Neural progenitor cell (in vitro differentiated cells): ENCODE measurements around the gene BCOR. TPM values are rescaled to one million over a fixed set of nuclear protein-coding genes. Genes with fewer than 3 reads are reported as not detected.

Source experiments
- DNase-seq: peaks from one replicate; pipeline ENCODE4 v3.0.0-alpha.2; 2016; ENCODE audit warnings: low spot score
- H2AFZ ChIP-seq: fragments of 200-600 bp; sonication (generic); replicated peaks from 2 replicates; pipeline ENCODE4 v1.6.1; 2016; ENCODE audit warnings: antibody characterized with exemption
- H3F3A ChIP-seq: fragments of 200-600 bp; sonication (generic); 2 replicates; pipeline ENCODE4 v1.6.1; 2016; ENCODE audit warnings: antibody characterized with exemption, low read depth
- H3K27ac ChIP-seq: fragments of 200-600 bp; sonication (generic); 2 replicates; pipeline ENCODE4 v1.5.1; 2016; ENCODE audit warnings: mild to moderate bottlenecking
- H3K27me3 ChIP-seq: fragments of 200-600 bp; sonication (generic); 2 replicates; pipeline ENCODE4 v1.6.1; 2016; ENCODE audit warnings: mild to moderate bottlenecking, moderate library complexity
- H3K36me3 ChIP-seq: fragments of 200-600 bp; sonication (generic); 2 replicates; pipeline ENCODE4 v1.5.1; 2016
- H3K4me1 ChIP-seq: fragments of 200-600 bp; sonication (generic); 2 replicates; pipeline ENCODE4 v1.6.1; 2016; ENCODE audit warnings: mixed run types
- H3K4me2 ChIP-seq: fragments of 200-600 bp; sonication (generic); 2 replicates; pipeline ENCODE4 v1.6.1; 2016
- H3K4me3 ChIP-seq: fragments of 200-600 bp; sonication (generic); 2 replicates; pipeline ENCODE4 v1.5.1; 2016
- H3K79me2 ChIP-seq: fragments of 200-600 bp; sonication (generic); 2 replicates; pipeline ENCODE4 v1.6.1; 2016; ENCODE audit warnings: low read depth
- H3K9ac ChIP-seq: fragments of 200-600 bp; sonication (generic); 2 replicates; pipeline ENCODE4 v1.6.1; 2016
- H3K9me3 ChIP-seq: fragments of 200-600 bp; sonication (generic); 2 replicates; pipeline ENCODE4 v1.5.1; 2016; ENCODE audit warnings: low read depth
- H4K20me1 ChIP-seq: fragments of 200-600 bp; sonication (generic); 2 replicates; pipeline ENCODE4 v1.6.1; 2016; ENCODE audit warnings: low read depth
- H3K27ac Mint-ChIP-seq: 3 replicates; pipeline ENCODE4 v1.8.0; 2021; ENCODE audit warnings: mixed read lengths
- H3K27me3 Mint-ChIP-seq: 2 replicates; pipeline ENCODE4 v1.8.0; 2022; ENCODE audit warnings: low read depth, mild to moderate bottlenecking, inconsistent platforms, moderate library complexity, mixed read lengths; ENCODE audit not compliant: insufficient read depth
- H3K36me3 Mint-ChIP-seq: 3 replicates; pipeline ENCODE4 v1.8.0; 2021; ENCODE audit warnings: mixed read lengths
- H3K4me1 Mint-ChIP-seq: 3 replicates; pipeline ENCODE4 v1.8.0; 2021; ENCODE audit warnings: mixed read lengths
- H3K4me3 Mint-ChIP-seq: 3 replicates; pipeline ENCODE4 v1.8.0; 2021; ENCODE audit warnings: mild to moderate bottlenecking, moderate library complexity, mixed read lengths
- H3K9me3 Mint-ChIP-seq: 3 replicates; pipeline ENCODE4 v1.8.0; 2020; ENCODE audit warnings: mixed read lengths
- CTCF ChIP-seq: fragments of 200-600 bp; sonication (generic); IDR thresholded peaks from 2 replicates; pipeline ENCODE4 v1.5.1; 2017; ENCODE audit warnings: antibody characterized with exemption, mild to moderate bottlenecking
- EZH2 ChIP-seq: fragments of 200-600 bp; sonication (generic); IDR thresholded peaks from 2 replicates; pipeline ENCODE4 v1.6.1; 2017; ENCODE audit warnings: antibody characterized with exemption, mild to moderate bottlenecking, moderate library complexity
- EZH2phosphoT487 ChIP-seq: fragments of 200-600 bp; sonication (generic); IDR thresholded peaks from 2 replicates; pipeline ENCODE4 v1.6.1; 2017; ENCODE audit warnings: antibody characterized with exemption
- total RNA-seq: library from RNA; depleted of rRNA; stranded (reverse); fragments of >200 nt; gene quantifications from 2 replicates; pipeline ENCODE4 v1.2.3, GENCODE V29; 2015; ENCODE audit warnings: low replicate concordance

BCOR gene
- total RNA-seq, 1 donor from 2014 or later = 32.4 TPM

DNA sequence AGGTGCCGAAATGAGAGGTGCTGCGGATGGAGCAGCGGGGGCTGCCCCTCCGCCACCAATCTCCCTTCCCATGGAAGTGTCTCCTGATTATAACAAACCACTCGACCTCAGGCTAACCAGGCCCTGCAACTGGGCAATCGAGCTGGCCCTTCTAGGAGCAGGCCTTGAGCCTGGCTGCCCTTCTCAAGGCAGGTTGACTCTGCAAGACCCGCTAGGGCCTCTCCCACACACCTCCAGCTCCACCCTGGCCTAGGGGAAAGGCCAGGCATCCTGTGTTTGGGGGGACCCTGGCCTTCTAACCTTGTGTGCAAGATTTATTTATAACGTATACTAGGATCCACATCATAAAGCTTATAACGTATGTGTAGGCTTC lies 3.7 kb upstream of the BCOR start:
- Mint-ChIP-seq H3K36me3 (no peaks in the 10 kb centered on the region), H3K4me1 (peaks cover 36% of the 10 kb centered on the region), H3K4me3 (no peak overlapping the region), H3K9me3 (peaks cover 4% of the 10 kb centered on the region), H3K27me3 (peaks cover 11% of the 10 kb centered on the region), H3K27ac (no peak overlapping the region)
- peaks cover 24% of the 10 kb centered on the region for H3K79me2 ChIP-seq
- H3K36me3 ChIP-seq = no peaks in the 10 kb centered on the region
- DNase-seq = no peak
- TF ChIP-seq EZH2phosphoT487 (no peak), EZH2 (no peak), CTCF (no peak)
- no peak overlapping the region for H2AFZ ChIP-seq
- no peak overlapping the region for H3K27ac ChIP-seq
- no peak overlapping the region for H3K9ac ChIP-seq
- H3K4me3 ChIP-seq = peak overlapping the region; percentile 77
- peaks cover 52% of the 10 kb centered on the region for H3F3A ChIP-seq
- H3K4me2 ChIP-seq = peak overlapping the region; percentile 92
- H4K20me1 ChIP-seq = peaks cover 52% of the 10 kb centered on the region
- H3K27me3 ChIP-seq = peaks cover 58% of the 10 kb centered on the region
- peaks cover 42% of the 10 kb centered on the region for H3K4me1 ChIP-seq
- no peaks in the 10 kb centered on the region for H3K9me3 ChIP-seq

- TF ChIP-seq EZH2 = no peak
- no peak for TF ChIP-seq EZH2phosphoT487
- TF ChIP-seq CTCF = no peak
- Histone ChIP-seq H4K20me1 (peaks cover 58% of the 10 kb centered on the region), H3K36me3 (no peaks in the 10 kb centered on the region), H3K9me3 (no peaks in the 10 kb centered on the region), H3K27me3 (peaks cover 64% of the 10 kb centered on the region), H3K79me2 (peaks cover 31% of the 10 kb centered on the region), H3K4me2 (peak overlapping the region; percentile 92), H3K4me1 (peaks cover 42% of the 10 kb centered on the region), H3F3A (peaks cover 47% of the 10 kb centered on the region), H3K4me3 (peak overlapping the region; percentile 77), H2AFZ (no peak overlapping the region), H3K9ac (no peak overlapping the region), H3K27ac (no peak overlapping the region)
- H3K27me3 Mint-ChIP-seq = peaks cover 11% of the 10 kb centered on the region
- peak; percentile 74 for DNase-seq
- H3K9me3 Mint-ChIP-seq = peaks cover 4% of the 10 kb centered on the region
- no peak overlapping the region for H3K27ac Mint-ChIP-seq
- H3K36me3 Mint-ChIP-seq = no peaks in the 10 kb centered on the region
- H3K4me1 Mint-ChIP-seq = peaks cover 36% of the 10 kb centered on the region
- H3K4me3 Mint-ChIP-seq = peak overlapping the region; percentile 70
These were observed 3.0 kb upstream of the BCOR start for GRCh38 chrX:40100537-40101429.

GRCh38 chrX:40100141-40100536 lies 2.4 kb upstream of the BCOR start:
- H3K27me3 Mint-ChIP-seq = peaks cover 11% of the 10 kb centered on the region
- H2AFZ ChIP-seq = no peak overlapping the region

More at GRCh38 chrX:40100141-40100536, 2.4 kb upstream of the BCOR start:
- H3K9me3 Mint-ChIP-seq = peaks cover 7% of the 10 kb centered on the region
- H3K27me3 ChIP-seq = peaks cover 70% of the 10 kb centered on the region
- H3F3A ChIP-seq = peaks cover 46% of the 10 kb centered on the region
- H3K4me1 ChIP-seq = peaks cover 42% of the 10 kb centered on the region
- peaks cover 40% of the 10 kb centered on the region for H3K4me1 Mint-ChIP-seq
- H3K9ac ChIP-seq = no peak overlapping the region
- peak overlapping the region; percentile 92 for H3K4me2 ChIP-seq
- TF ChIP-seq EZH2phosphoT487 (no peak), EZH2 (no peak), CTCF (no peak)
- peaks cover 37% of the 10 kb centered on the region for H3K79me2 ChIP-seq
- peaks cover 65% of the 10 kb centered on the region for H4K20me1 ChIP-seq
- H3K9me3 ChIP-seq = no peaks in the 10 kb centered on the region
- H3K36me3 Mint-ChIP-seq = no peaks in the 10 kb centered on the region
- no peak overlapping the region for H3K27ac Mint-ChIP-seq
- H3K4me3 ChIP-seq = peak overlapping the region; percentile 77
- DNase-seq = peak; percentile 67
- no peak overlapping the region for H3K27ac ChIP-seq
- peak overlapping the region; percentile 76 for H3K4me3 Mint-ChIP-seq
- no peaks in the 10 kb centered on the region for H3K36me3 ChIP-seq
